Activated CD4-positive, alpha-beta T cell treated with anti-CD3 and anti-CD28 coated beads, Interleukin-2, amount 10 ng/mL, durations not matched to agents 24 days and 14 days (primary cell): ENCODE results near the gene ZNF217. TPM values are rescaled to one million over a fixed set of nuclear protein-coding genes. Genes with fewer than 3 reads are reported as not detected.
A peak's percentile ranks its signal among the peaks of the same experiment; 100 is the strongest.
"Not testable (repeated sequence)": the region's sequence is repeated elsewhere in the genome, so short reads cannot be mapped to it uniquely, and the experiment has no call there.

Experiments used
- DNase-seq: peaks from one replicate; pipeline ENCODE4 v3.0.0; 2022
- H3K27ac Mint-ChIP-seq: one replicate; pipeline ENCODE4 v1.8.0; 2022; ENCODE audit warnings: mild to moderate bottlenecking, mixed read lengths
- H3K27me3 Mint-ChIP-seq: one replicate; pipeline ENCODE4 v1.8.0; 2022; ENCODE audit warnings: mixed read lengths
- H3K36me3 Mint-ChIP-seq: one replicate; pipeline ENCODE4 v1.8.0; 2022; ENCODE audit warnings: low read depth, mild to moderate bottlenecking, mixed read lengths
- H3K4me1 Mint-ChIP-seq: one replicate; pipeline ENCODE4 v1.8.0; 2021; ENCODE audit warnings: mixed read lengths
- H3K4me3 Mint-ChIP-seq: one replicate; pipeline ENCODE4 v1.8.0; 2022; ENCODE audit warnings: mild to moderate bottlenecking, moderate library complexity, mixed read lengths
- H3K9me3 Mint-ChIP-seq: one replicate; pipeline ENCODE4 v1.8.0; 2021; ENCODE audit warnings: mixed read lengths
- intact Hi-C: fragments of 100-400 bp; cut with micrococcal nuclease; formaldehyde crosslinking; loops from one replicate; pipeline ENCODE4 v1.15.1; 2023
- total RNA-seq: library from RNA; stranded (reverse); gene quantifications from 2 replicates; pipeline ENCODE4 v1.2.3, GENCODE V29; 2022

ZNF217 gene
- total RNA-seq, 1 donor from 2014 or later: 58.0 TPM

DNA sequence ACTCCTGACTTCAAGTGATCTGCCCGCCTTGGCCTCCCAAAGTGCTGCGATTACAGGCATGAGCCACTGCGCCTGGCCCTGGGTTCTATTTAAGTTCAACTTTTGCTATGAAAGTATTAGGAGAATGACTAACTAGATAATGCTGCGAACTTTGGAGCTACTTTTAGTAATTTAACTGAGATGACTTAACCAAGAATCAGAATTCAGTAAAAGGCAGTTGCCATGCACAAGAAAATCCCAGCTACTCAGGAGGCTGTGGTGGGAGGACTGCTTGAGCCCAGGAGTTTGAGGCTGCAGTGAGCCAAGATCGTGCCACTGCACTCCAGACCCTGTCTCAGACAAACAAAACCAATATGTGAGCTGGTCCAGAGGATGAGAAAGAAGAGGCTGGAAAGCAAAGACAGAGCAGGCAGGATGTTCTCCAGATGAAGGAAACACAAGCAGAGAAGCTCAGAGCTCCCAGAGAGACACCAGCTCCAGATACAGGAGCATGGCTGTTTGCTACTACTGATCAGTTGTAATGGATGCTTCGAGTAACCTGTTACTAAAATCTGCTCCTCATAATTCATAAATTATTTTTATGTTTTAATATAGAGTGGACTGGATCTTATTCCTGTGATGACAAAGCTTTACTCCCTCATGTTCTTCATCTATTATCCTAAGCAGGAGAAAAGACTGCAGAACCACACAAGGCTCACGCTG, 23.9 kb downstream of the ZNF217 start:
- H3K27ac Mint-ChIP-seq: peak overlapping the region; percentile 64
- H3K4me3 Mint-ChIP-seq: no peak overlapping the region
- H3K9me3 Mint-ChIP-seq: no peaks in the 10 kb centered on the region
- H3K4me1 Mint-ChIP-seq: peaks cover 19% of the 10 kb centered on the region
- peaks cover 74% of the 10 kb centered on the region for H3K36me3 Mint-ChIP-seq
- DNase-seq: no peak
- intact Hi-C loops: no loop called here
- H3K27me3 Mint-ChIP-seq: no peaks in the 10 kb centered on the region

- DNase-seq: no peak
- H3K4me3 Mint-ChIP-seq: no peak overlapping the region
- peaks cover 68% of the 10 kb centered on the region for H3K36me3 Mint-ChIP-seq
- no peaks in the 10 kb centered on the region for H3K27me3 Mint-ChIP-seq
- intact Hi-C loops: no loop called here
- H3K9me3 Mint-ChIP-seq: no peaks in the 10 kb centered on the region
- peaks cover 15% of the 10 kb centered on the region for H3K4me1 Mint-ChIP-seq
- H3K27ac Mint-ChIP-seq: no peak overlapping the region
Measured at GRCh38 chr20:53569005-53569404, 24.6 kb downstream of the ZNF217 start.

- no peaks in the 10 kb centered on the region for H3K27me3 Mint-ChIP-seq
- H3K36me3 Mint-ChIP-seq: peaks cover 64% of the 10 kb centered on the region
- H3K9me3 Mint-ChIP-seq: no peaks in the 10 kb centered on the region
Measured at GRCh38 chr20:53568351-53568750, 25.3 kb downstream of the ZNF217 start.

GRCh38 chr20:53567379-53567917, 26.2 kb downstream of the ZNF217 start:
- Mint-ChIP-seq H3K36me3 (peaks cover 61% of the 10 kb centered on the region), H3K27ac (no peak overlapping the region), H3K4me1 (peaks cover 12% of the 10 kb centered on the region)

More at GRCh38 chr20:53568351-53568750, 25.3 kb downstream of the ZNF217 start:
- Mint-ChIP-seq H3K4me1 (peaks cover 14% of the 10 kb centered on the region), H3K27ac (no peak overlapping the region), H3K4me3 (no peak overlapping the region)
- intact Hi-C loops: no loop called here
- no peak for DNase-seq

DNA sequence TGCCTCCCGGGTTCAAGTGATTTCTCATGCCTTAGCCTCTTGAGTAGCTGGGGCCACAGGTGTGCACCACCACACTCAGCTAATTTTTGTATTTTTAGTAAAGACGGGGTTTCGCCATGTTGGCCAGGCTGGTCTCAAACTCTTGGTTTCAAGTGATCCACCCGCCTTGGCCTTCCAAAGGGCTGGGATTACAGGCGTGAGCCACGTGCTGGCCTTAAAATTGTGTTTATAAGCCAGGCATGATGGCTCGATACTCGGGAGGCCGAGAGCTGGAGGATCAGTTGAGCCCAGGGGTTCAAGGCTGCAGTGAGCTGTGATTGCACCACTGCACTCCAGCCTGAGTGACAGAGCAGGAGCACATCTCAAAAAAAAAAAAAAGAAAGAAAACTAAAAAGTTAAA, 27.0 kb downstream of the ZNF217 start:
- H3K27me3 Mint-ChIP-seq, H3K9me3 Mint-ChIP-seq, H3K27ac Mint-ChIP-seq, H3K4me3 Mint-ChIP-seq, intact Hi-C loops, DNase-seq: not testable (repeated sequence)
- Mint-ChIP-seq H3K4me1 (peaks cover 10% of the 10 kb centered on the region), H3K36me3 (peaks cover 53% of the 10 kb centered on the region)

More at GRCh38 chr20:53567379-53567917, 26.2 kb downstream of the ZNF217 start:
- Mint-ChIP-seq H3K9me3 (no peaks in the 10 kb centered on the region), H3K4me3 (no peak overlapping the region), H3K27me3 (no peaks in the 10 kb centered on the region)
- intact Hi-C loops: no loop called here
- no peak for DNase-seq

DNA sequence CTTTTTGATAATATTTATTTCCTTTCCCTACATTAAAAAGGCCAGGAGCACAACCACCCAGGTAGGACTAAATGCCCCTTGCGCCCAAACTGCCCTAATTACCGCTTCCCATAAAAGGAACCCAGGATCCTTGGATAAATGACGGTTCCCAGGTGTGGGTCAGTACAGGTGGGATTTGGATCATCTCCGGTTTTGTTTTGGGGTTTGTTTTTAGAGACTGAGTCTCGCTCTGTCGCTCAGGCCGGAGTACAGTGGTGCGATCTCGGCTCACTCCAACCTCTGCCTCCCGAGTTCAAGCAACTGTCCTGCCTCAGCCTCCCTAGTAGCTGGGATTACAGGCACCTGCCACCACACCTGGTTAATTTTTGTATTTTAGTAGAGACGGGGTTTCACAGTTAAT, 28.4 kb downstream of the ZNF217 start:
- no peaks in the 10 kb centered on the region for H3K27me3 Mint-ChIP-seq
- intact Hi-C loops: no loop called here
- peak overlapping the region; percentile 41 for H3K27ac Mint-ChIP-seq
- H3K9me3 Mint-ChIP-seq: no peaks in the 10 kb centered on the region
- no peak overlapping the region for H3K4me3 Mint-ChIP-seq
- peaks cover 48% of the 10 kb centered on the region for H3K36me3 Mint-ChIP-seq
- DNase-seq: no peak
- peaks cover 4% of the 10 kb centered on the region for H3K4me1 Mint-ChIP-seq

GRCh38 chr20:53562104-53562764, 31.4 kb downstream of the ZNF217 start:
- intact Hi-C loops: not testable (repeated sequence)

GRCh38 chr20:53561505-53561904, 32.1 kb downstream of the ZNF217 start:
- intact Hi-C loops: no loop called here
- DNase-seq: no peak
- H3K27me3 Mint-ChIP-seq: no peaks in the 10 kb centered on the region
- no peaks in the 10 kb centered on the region for H3K4me1 Mint-ChIP-seq
- peaks cover 27% of the 10 kb centered on the region for H3K36me3 Mint-ChIP-seq
- H3K4me3 Mint-ChIP-seq: no peak overlapping the region
- no peaks in the 10 kb centered on the region for H3K9me3 Mint-ChIP-seq
- no peak overlapping the region for H3K27ac Mint-ChIP-seq

More at GRCh38 chr20:53562104-53562764, 31.4 kb downstream of the ZNF217 start:
- not testable (repeated sequence) for H3K4me3 Mint-ChIP-seq, H3K27ac Mint-ChIP-seq, H3K4me1 Mint-ChIP-seq, H3K27me3 Mint-ChIP-seq, H3K9me3 Mint-ChIP-seq, DNase-seq
- peaks cover 31% of the 10 kb centered on the region for H3K36me3 Mint-ChIP-seq

- H3K36me3 Mint-ChIP-seq: peaks cover 16% of the 10 kb centered on the region
Measured at GRCh38 chr20:53559816-53560215, 33.8 kb downstream of the ZNF217 start.

DNA sequence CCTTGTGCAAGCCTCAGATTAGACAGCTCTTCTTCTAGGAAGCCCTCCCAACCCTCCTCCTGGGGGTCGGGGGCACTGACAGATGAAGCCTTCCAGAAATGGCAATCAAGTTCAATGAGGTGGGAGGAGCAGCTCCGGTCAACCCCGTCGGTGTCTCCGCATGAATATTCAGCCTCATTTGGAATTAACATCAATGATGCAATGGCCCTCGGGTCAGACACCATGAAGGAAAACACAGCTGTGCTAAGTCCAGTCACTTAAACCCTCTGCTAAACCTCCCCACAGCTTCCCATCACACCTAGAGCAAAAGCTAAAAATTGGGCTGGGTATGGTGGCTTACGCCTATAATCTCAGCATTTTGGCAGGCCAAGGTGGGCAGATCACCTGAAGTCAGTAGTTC, 36.5 kb downstream of the ZNF217 start:
- intact Hi-C loops: no loop called here
- Mint-ChIP-seq H3K27me3 (no peaks in the 10 kb centered on the region), H3K4me3 (no peak overlapping the region), H3K27ac (no peak overlapping the region), H3K36me3 (peaks cover 13% of the 10 kb centered on the region), H3K9me3 (no peaks in the 10 kb centered on the region), H3K4me1 (no peaks in the 10 kb centered on the region)
- DNase-seq: no peak

More at GRCh38 chr20:53559816-53560215, 33.8 kb downstream of the ZNF217 start:
- no peak for DNase-seq
- H3K27me3 Mint-ChIP-seq: no peaks in the 10 kb centered on the region
- no peak overlapping the region for H3K27ac Mint-ChIP-seq
- H3K4me3 Mint-ChIP-seq: no peak overlapping the region
- intact Hi-C loops: no loop called here
- H3K9me3 Mint-ChIP-seq: no peaks in the 10 kb centered on the region
- no peaks in the 10 kb centered on the region for H3K4me1 Mint-ChIP-seq

DNA sequence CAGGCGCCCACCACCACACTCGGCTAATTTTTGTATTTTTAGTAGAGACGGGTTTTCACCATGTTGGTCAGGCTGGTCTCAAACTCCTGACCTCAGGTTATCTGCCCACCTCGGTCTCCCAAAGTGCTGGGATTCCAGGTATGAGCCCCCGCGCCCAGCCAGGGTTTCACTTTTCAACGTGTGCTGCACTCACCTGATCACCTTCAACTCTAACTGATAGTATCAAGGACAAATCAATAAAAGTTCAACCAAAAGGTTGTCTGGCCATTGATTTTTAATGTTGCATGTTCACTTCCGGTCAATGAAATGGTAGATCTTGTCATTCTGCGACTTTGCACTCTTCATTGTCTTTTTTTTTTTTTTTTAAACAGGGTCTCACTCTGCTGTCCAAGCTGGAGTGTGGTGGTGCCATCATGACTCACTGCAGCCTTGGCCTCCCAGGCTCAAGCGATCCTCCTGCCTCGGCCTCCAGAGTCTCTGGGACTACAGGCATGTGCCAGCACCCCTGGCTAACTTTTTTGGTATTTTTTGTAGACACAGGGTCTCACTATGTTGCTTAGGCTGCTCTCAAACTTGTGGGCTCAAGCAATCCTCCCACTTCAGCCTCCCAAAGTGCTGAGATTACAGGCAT, 37.3 kb downstream of the ZNF217 start:
- Mint-ChIP-seq H3K27me3 (no peaks in the 10 kb centered on the region), H3K27ac (no peak overlapping the region), H3K4me3 (no peak overlapping the region), H3K4me1 (no peaks in the 10 kb centered on the region), H3K9me3 (no peaks in the 10 kb centered on the region), H3K36me3 (peaks cover 13% of the 10 kb centered on the region)
- intact Hi-C loops: no loop called here
- DNase-seq: no peak

DNA sequence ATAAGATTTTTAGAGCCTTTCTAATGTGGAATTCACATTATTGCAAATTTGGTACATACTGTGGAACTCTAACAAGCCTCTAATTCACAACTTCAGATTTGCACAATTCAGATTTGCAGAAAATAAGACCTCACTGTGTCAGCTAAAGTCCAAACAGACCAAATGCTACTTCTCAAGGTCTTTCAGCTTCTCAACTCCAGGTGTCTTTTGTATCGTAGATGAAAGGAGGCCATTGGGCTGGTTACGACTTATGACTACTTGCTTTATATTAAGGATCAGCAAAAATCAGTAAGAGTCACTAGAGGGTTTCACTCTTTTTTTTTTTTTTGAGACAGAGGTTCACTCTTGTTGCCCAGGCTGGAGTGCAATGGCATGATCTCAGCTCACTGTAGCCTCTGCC, 37.8 kb downstream of the ZNF217 start:
- no peak overlapping the region for H3K4me3 Mint-ChIP-seq

GRCh38 chr20:53555081-53555480, 38.6 kb downstream of the ZNF217 start:
- no peaks in the 10 kb centered on the region for H3K9me3 Mint-ChIP-seq
- intact Hi-C loops: no loop called here
- H3K27me3 Mint-ChIP-seq: no peaks in the 10 kb centered on the region
- H3K4me1 Mint-ChIP-seq: no peaks in the 10 kb centered on the region
- H3K36me3 Mint-ChIP-seq: peaks cover 4% of the 10 kb centered on the region
- DNase-seq: no peak
- no peak overlapping the region for H3K4me3 Mint-ChIP-seq
- H3K27ac Mint-ChIP-seq: no peak overlapping the region

More for the DNA sequence above, 37.8 kb downstream of the ZNF217 start:
- Mint-ChIP-seq H3K9me3 (no peaks in the 10 kb centered on the region), H3K36me3 (peaks cover 12% of the 10 kb centered on the region), H3K27me3 (no peaks in the 10 kb centered on the region), H3K4me1 (no peaks in the 10 kb centered on the region), H3K27ac (no peak overlapping the region)
- no peak for DNase-seq
- intact Hi-C loops: no loop called here

DNA sequence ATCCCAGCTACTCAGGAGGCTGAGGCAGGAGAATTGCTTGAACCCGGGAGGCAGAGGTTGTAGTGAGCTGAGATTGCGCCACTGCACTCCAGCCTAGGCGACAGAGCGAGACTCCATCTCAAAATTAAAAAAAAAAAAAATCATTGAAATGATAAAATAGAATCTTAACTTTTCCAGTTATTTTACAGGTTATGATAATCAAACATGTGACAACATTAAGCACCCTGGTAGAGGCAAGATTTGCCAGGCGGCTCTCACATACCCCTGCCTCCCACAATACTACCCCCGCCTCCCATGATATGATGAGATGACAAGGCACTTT, 41.1 kb downstream of the ZNF217 start:
- not testable (repeated sequence) for H3K27ac Mint-ChIP-seq, H3K4me3 Mint-ChIP-seq

More for the DNA sequence above, 41.1 kb downstream of the ZNF217 start:
- H3K4me1 Mint-ChIP-seq, H3K27me3 Mint-ChIP-seq, H3K9me3 Mint-ChIP-seq, intact Hi-C loops, H3K36me3 Mint-ChIP-seq, DNase-seq: not testable (repeated sequence)
